Endothelial cell of umbilical vein (primary cell): Measurements from ENCODE around the gene TGIF1. TPM values are rescaled to one million over a fixed set of nuclear protein-coding genes. Genes with fewer than 3 reads are reported as not detected.

Experiments used
- BruUV-seq: library from RNA; stranded (reverse); fragments of 400-500 nt; replicated peaks from 2 replicates; lab custom pipeline; 2021; lab: Mats Ljungman, UMichigan
- CTCF ChIA-PET: fragments of 300-600, 350-600 bp; sonication (Branson Sonifier 250); formaldehyde crosslinking; loops from one replicate; lab custom pipeline; 2021; ENCODE audit warnings: antibody characterized with exemption, inconsistent platforms; lab: Charles Lee
- POLR2A ChIA-PET: fragments of 300-600, 350-600 bp; sonication (Branson Sonifier 250); formaldehyde crosslinking; loops from one replicate; lab custom pipeline; 2021; ENCODE audit warnings: antibody characterized with exemption, inconsistent platforms; lab: Charles Lee
- DNase-seq: peaks from one replicate; pipeline ENCODE4 v3.0.0-alpha.2; 2011; ENCODE audit warnings: low read depth, low spot score
- FAIRE-seq: peaks from 2 replicates; lab custom pipeline; 2011; peaks lifted over from hg19 to GRCh38; lab: Jason Lieb, UNC
- H2AFZ ChIP-seq: 2 replicates; pipeline ENCODE4 v1.6.0; 2012; ENCODE audit warnings: low read depth, low read length, control low read depth, inconsistent platforms
- H3K27ac ChIP-seq: 2 replicates; pipeline ENCODE4 v1.5.1; 2011; ENCODE audit warnings: low read depth, mild to moderate bottlenecking, control low read depth, low read length, moderate library complexity; ENCODE audit not compliant: insufficient read depth
- H3K27me3 ChIP-seq, 2 experiments: 2 replicates each; pipeline versions ENCODE4 v1.6.0 to v1.6.1; 2011; ENCODE audit warnings: low read length in 2 of 2, mixed read lengths in 1 of 2; ENCODE audit not compliant: control insufficient read depth in 2 of 2, insufficient read depth in 2 of 2
- H3K36me3 ChIP-seq, 2 experiments: 2 replicates in 1 of 2; 3 replicates in 1 of 2; pipeline ENCODE4 v1.5.1; 2011; ENCODE audit warnings: low read length in 2 of 2, mild to moderate bottlenecking in 1 of 2, moderate library complexity in 1 of 2; ENCODE audit not compliant: control insufficient read depth in 2 of 2, insufficient read depth in 2 of 2; ENCODE audit errors: extremely low read depth in 1 of 2
- H3K4me1 ChIP-seq: 3 replicates; pipeline ENCODE4 v1.5.1; 2011; ENCODE audit warnings: mild to moderate bottlenecking, low read length; ENCODE audit not compliant: control insufficient read depth, insufficient read depth; ENCODE audit errors: extremely low read depth
- H3K4me2 ChIP-seq: 2 replicates; pipeline ENCODE4 v1.6.1; 2011; ENCODE audit warnings: low read length, control low read depth, mixed read lengths; ENCODE audit not compliant: insufficient read depth
- H3K4me3 ChIP-seq, 3 experiments: fragments of 200-600 bp in 1 of 3; sonication (generic), shearing (Covaris generic) in 1 of 3; replicated peaks in 1 of 3; 2 replicates each; pipeline ENCODE4 v1.5.1; 2011 to 2016; ENCODE audit warnings: control low read depth in 3 of 3, low read length in 3 of 3, mild to moderate bottlenecking in 2 of 3, inconsistent platforms in 1 of 3, low read depth in 1 of 3, moderate library complexity in 1 of 3; ENCODE audit not compliant: insufficient read depth in 1 of 3
- H3K79me2 ChIP-seq: 2 replicates; pipeline ENCODE4 v1.6.0; 2012; ENCODE audit warnings: low read length, inconsistent platforms; ENCODE audit not compliant: control insufficient read depth, insufficient read depth
- H3K9ac ChIP-seq: replicated peaks from 2 replicates; pipeline ENCODE3; 2011; ENCODE audit warnings: low read length, control low read depth; ENCODE audit not compliant: insufficient read depth; ENCODE audit errors: extremely low read depth
- H3K9me1 ChIP-seq: replicated peaks from 3 replicates; pipeline ENCODE4 v1.6.0; 2011; ENCODE audit warnings: mild to moderate bottlenecking, low read length; ENCODE audit not compliant: control insufficient read depth, insufficient read depth; ENCODE audit errors: extremely low read depth
- H3K9me3 ChIP-seq: replicated peaks from 2 replicates; pipeline ENCODE4 v1.5.1; 2012; ENCODE audit warnings: low read length, inconsistent platforms; ENCODE audit not compliant: control insufficient read depth, insufficient read depth
- H4K20me1 ChIP-seq: replicated peaks from 2 replicates; pipeline ENCODE3; 2011; ENCODE audit warnings: mild to moderate bottlenecking, low read length; ENCODE audit not compliant: control insufficient read depth, insufficient read depth; ENCODE audit errors: extremely low read depth
- EZH2 ChIP-seq: IDR thresholded peaks from 2 replicates; pipeline ENCODE4 v1.6.1; 2012; ENCODE audit warnings: borderline replicate concordance, low read depth, mild to moderate bottlenecking, moderate library complexity, low read length, inconsistent platforms; ENCODE audit not compliant: severe bottlenecking
- FOS ChIP-seq: IDR thresholded peaks from 2 replicates; pipeline ENCODE4 v1.6.1; 2011; ENCODE audit warnings: mild to moderate bottlenecking, low read length, moderate library complexity, borderline replicate concordance; ENCODE audit not compliant: insufficient read depth
- GATA2 ChIP-seq: IDR thresholded peaks from 2 replicates; pipeline ENCODE4 v1.7.0; 2011; ENCODE audit warnings: low read depth, mild to moderate bottlenecking, moderate library complexity, mixed read lengths, low read length; ENCODE audit not compliant: insufficient read length, insufficient read depth
- JUN ChIP-seq: IDR thresholded peaks from 2 replicates; pipeline ENCODE4 v1.6.1; 2011; ENCODE audit warnings: borderline replicate concordance, low read depth; ENCODE audit not compliant: insufficient read length, insufficient read depth
- MYC ChIP-seq: IDR thresholded peaks from one replicate; pipeline ENCODE4 v1.6.1; 2011; ENCODE audit warnings: mild to moderate bottlenecking, low read depth, low read length
- POLR2A ChIP-seq: IDR thresholded peaks from 2 replicates; pipeline ENCODE4 v1.6.1; 2012; ENCODE audit warnings: low read depth, mild to moderate bottlenecking, control low read depth, low read length
- POLR2AphosphoS5 ChIP-seq: IDR thresholded peaks from 2 replicates; pipeline ENCODE4 v1.6.1; 2012; ENCODE audit warnings: low read depth, mild to moderate bottlenecking, control low read depth, low read length, moderate library complexity; ENCODE audit not compliant: insufficient read depth
- dilution Hi-C: fragments of 300-500 bp; cut with MboI; formaldehyde crosslinking; loops from one replicate; pipeline ENCODE4 v1.15.0; 2019; ENCODE audit warnings: low sequenced_read_pairs; ENCODE audit not compliant: extremely low pct_ligation_motif_present
- intact Hi-C: fragments of 100-400 bp; cut with micrococcal nuclease; formaldehyde crosslinking; loops from one replicate; pipeline ENCODE4 v1.10.0; 2022
- polyA plus RNA-seq, 4 experiments: library from polyadenylated mRNA; depleted of rRNA in 3 of 4; stranded (reverse) in 3 of 4; unstranded in 1 of 4; fragments of >200 nt; gene quantifications; 2 replicates each; pipeline versions ENCODE4 v1.2.1 to v1.2.3, GENCODE V29; 2011 to 2012; ENCODE audit warnings: missing spikeins in 1 of 4
- total RNA-seq: library from RNA; stranded (reverse); gene quantifications from 2 replicates; pipeline ENCODE4 v1.2.3, GENCODE V29; 2021
- TF ChIP-seq, protein P1 (sequence below), 2 donors: IDR thresholded peaks; 1 replicate in 1 of 2; 2 replicates in 1 of 2; pipeline ENCODE4 v1.5.1; 2011; ENCODE audit warnings: low read length in 2 of 2, mild to moderate bottlenecking in 2 of 2, moderate library complexity in 2 of 2, control low read depth in 1 of 2, inconsistent platforms in 1 of 2, low read depth in 1 of 2; ENCODE audit not compliant: insufficient read depth in 1 of 2; ENCODE audit errors: extremely low read depth in 1 of 2
- TF ChIP-seq, protein P2 (sequence below): IDR thresholded peaks from 2 replicates; pipeline ENCODE4 v1.6.1; 2011; ENCODE audit not compliant: insufficient read depth, insufficient read length

TGIF1 gene
- total and polyA plus RNA-seq, 2 donors (not counting 3 experiments of a cell fraction or from before 2014, with no cell fraction given), result 75.6 to 96.6 TPM

DNA sequence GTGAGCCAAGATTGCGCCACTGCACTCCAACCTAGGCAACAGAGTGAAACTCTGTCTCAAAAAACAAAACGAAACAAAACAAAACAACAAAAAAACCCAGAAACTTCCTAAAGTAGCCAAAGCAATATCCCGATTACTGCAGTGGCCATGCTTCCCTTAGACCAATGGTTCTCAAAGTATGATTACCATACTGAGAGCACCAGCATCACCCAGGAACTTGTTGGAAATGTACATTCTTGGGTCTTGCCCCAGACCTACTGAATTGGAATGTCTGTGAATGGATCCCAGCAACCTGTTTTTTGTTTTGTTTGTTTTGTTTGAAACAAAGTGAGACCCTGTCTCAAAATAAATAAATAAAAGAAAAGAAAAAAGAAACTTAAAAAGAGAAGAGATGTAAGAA lies 41.9 kb upstream of the TGIF1 start:
- ChIA-PET POLR2A (no interaction called here), CTCF (no interaction called here)
- Histone ChIP-seq H3K79me2 (no peaks in the 10 kb centered on the region), H3K9me1 (no peaks in the 10 kb centered on the region), H3K27ac (no peak overlapping the region), H3K4me2 (no peak overlapping the region), H3K4me3 (no peak overlapping the region), H3K9ac (no peak overlapping the region), H3K9me3 (no peaks in the 10 kb centered on the region), H4K20me1 (no peaks in the 10 kb centered on the region), H3K36me3 (no peaks in the 10 kb centered on the region), H2AFZ (no peak overlapping the region), H3K4me1 (peaks cover 5% of the 10 kb centered on the region), H3K27me3 (peaks cover 0 to 1% of the 10 kb centered on the region in 2 experiments)
- TF ChIP-seq JUN (no peak), EZH2 (no peak), MYC (no peak), GATA2 (no peak), POLR2AphosphoS5 (no peak), FOS (no peak), POLR2A (no peak)
- TF ChIP-seq, protein P1, sequence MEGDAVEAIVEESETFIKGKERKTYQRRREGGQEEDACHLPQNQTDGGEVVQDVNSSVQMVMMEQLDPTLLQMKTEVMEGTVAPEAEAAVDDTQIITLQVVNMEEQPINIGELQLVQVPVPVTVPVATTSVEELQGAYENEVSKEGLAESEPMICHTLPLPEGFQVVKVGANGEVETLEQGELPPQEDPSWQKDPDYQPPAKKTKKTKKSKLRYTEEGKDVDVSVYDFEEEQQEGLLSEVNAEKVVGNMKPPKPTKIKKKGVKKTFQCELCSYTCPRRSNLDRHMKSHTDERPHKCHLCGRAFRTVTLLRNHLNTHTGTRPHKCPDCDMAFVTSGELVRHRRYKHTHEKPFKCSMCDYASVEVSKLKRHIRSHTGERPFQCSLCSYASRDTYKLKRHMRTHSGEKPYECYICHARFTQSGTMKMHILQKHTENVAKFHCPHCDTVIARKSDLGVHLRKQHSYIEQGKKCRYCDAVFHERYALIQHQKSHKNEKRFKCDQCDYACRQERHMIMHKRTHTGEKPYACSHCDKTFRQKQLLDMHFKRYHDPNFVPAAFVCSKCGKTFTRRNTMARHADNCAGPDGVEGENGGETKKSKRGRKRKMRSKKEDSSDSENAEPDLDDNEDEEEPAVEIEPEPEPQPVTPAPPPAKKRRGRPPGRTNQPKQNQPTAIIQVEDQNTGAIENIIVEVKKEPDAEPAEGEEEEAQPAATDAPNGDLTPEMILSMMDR (IDR thresholded peaks at IDR 0.05; ENCODE audit: extremely low read depth in 1 of 2, insufficient read depth in 1 of 2, low read depth in 1 of 2, low read length in 2 of 2), result no peak
- TF ChIP-seq, protein P2, sequence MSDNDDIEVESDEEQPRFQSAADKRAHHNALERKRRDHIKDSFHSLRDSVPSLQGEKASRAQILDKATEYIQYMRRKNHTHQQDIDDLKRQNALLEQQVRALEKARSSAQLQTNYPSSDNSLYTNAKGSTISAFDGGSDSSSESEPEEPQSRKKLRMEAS, result no peak
- FAIRE-seq (no peak), DNase-seq (no peak)
- dilution Hi-C loops, result no loop called here
- no TSS peak for BruUV-seq
- intact Hi-C loops, result no loop called here
